ENCODE data around the gene UBE2G1.
A peak's percentile ranks its signal among the peaks of the same experiment; 100 is the strongest.

The UBE2G1 gene

GRCh38 chr17:4270736-4271135, 95.7 kb downstream of the UBE2G1 start:
- no peak for TF ChIP-seq CTCF (IDR thresholded peaks at IDR 0.05; ENCODE audit: low read depth, low read length, missing control alignments)
- H3K4me3 ChIP-seq (ENCODE audit: low read depth, low read length): no peak overlapping the region
- in situ Hi-C loops (cut with HindIII; ENCODE audit: low sequenced_read_pairs): no loop called here
- no peak for DNase-seq (ENCODE audit: low read depth)

- DNase-seq (ENCODE audit: low read depth): no peak
- in situ Hi-C loops (cut with HindIII; ENCODE audit: low sequenced_read_pairs): loop anchor here (5.0 kb wide), 1 partner anchor 132 kb away; no protein-coding TSS in a partner anchor
- no peak for TF ChIP-seq CTCF (IDR thresholded peaks at IDR 0.05; ENCODE audit: low read depth, low read length, missing control alignments)
- no peak overlapping the region for H3K4me3 ChIP-seq (ENCODE audit: low read depth, low read length)
Measured at GRCh38 chr17:4269915-4270314, 96.6 kb downstream of the UBE2G1 start.

DNA sequence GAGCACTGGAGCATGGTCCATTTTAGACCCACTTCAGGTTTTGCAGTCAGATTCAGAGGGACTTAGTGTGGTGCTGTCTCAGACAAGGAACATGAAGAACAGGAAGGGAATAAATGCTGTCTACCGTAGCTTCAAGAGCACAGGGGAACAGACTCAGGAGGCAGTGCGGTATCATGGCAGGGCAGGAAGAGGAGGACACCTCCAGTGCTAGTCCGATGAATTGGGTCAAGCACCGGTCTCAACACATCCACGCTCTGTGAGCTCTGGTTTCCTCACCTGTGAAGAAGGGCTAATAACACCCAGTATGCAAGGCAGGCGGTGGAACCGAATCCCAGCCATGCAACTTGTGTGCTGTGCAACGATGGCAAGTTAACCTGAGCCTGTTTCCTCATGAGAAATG, 99.1 kb downstream of the UBE2G1 start:
- DNase-seq (ENCODE audit: low read depth): no peak
- H3K4me3 ChIP-seq (ENCODE audit: low read depth, low read length): no peak overlapping the region
- in situ Hi-C loops (cut with HindIII; ENCODE audit: low sequenced_read_pairs): loop anchor here (5.0 kb wide), 1 partner anchor 135 kb away; no protein-coding TSS in a partner anchor
- TF ChIP-seq CTCF (IDR thresholded peaks at IDR 0.05; ENCODE audit: low read depth, low read length, missing control alignments): no peak

- no peak for TF ChIP-seq CTCF (IDR thresholded peaks at IDR 0.05; ENCODE audit: low read depth, low read length, missing control alignments)
- no peak overlapping the region for H3K4me3 ChIP-seq (ENCODE audit: low read depth, low read length)
- DNase-seq (ENCODE audit: low read depth): no peak
- in situ Hi-C loops (cut with HindIII; ENCODE audit: low sequenced_read_pairs): loop anchor here (5.0 kb wide), 1 partner anchor 136 kb away; no protein-coding TSS in a partner anchor
Measured at GRCh38 chr17:4266550-4266949, 99.9 kb downstream of the UBE2G1 start.

GRCh38 chr17:4263282-4264215, 102.9 kb downstream of the UBE2G1 start, which contains the start of gene ANKFY1:
TSS of gene ANKFY1 (minus strand) at chr17:4263979. CDS start at chr17:4263941, 38 bp downstream.
- in situ Hi-C loops (cut with HindIII; ENCODE audit: low sequenced_read_pairs): loop anchor here (5.0 kb wide), 2 partner anchors 41 to 159 kb away; no protein-coding TSS in a partner anchor
- peak; percentile 85 for DNase-seq (ENCODE audit: low read depth)
- TF ChIP-seq CTCF (IDR thresholded peaks at IDR 0.05; ENCODE audit: low read depth, low read length, missing control alignments): peak; percentile 3
- H3K4me3 ChIP-seq (ENCODE audit: low read depth, low read length): peak within 1 kb of the TSS; percentile 79

GRCh38 chr17:4262703-4263102, 103.8 kb downstream of the UBE2G1 start:
- TF ChIP-seq CTCF (IDR thresholded peaks at IDR 0.05; ENCODE audit: low read depth, low read length, missing control alignments): no peak
- in situ Hi-C loops (cut with HindIII; ENCODE audit: low sequenced_read_pairs): loop anchor here (5.0 kb wide), 2 partner anchors 40 to 160 kb away; no protein-coding TSS in a partner anchor
- peak overlapping the region; percentile 79 for H3K4me3 ChIP-seq (ENCODE audit: low read depth, low read length)
- DNase-seq (ENCODE audit: low read depth): no peak

All from astrocyte of the cerebellum (primary cell).